HG03469 (cell line): Measurements from ENCODE around the gene EHD1.

Source experiments
- ATAC-seq: cut with Tn5 transposase; IDR thresholded peaks from one replicate; pipeline ENCODE4 v1.9.1; 2021; ENCODE audit warnings: mild to moderate bottlenecking, moderate library complexity, moderate number of reproducible peaks; ENCODE audit not compliant: unreplicated experiment

EHD1 gene

GRCh38 chr11:64845129-64845775, 33.2 kb downstream of the EHD1 start:
- no peak for ATAC-seq

GRCh38 chr11:64844330-64845128, 33.9 kb downstream of the EHD1 start, which contains the start of gene CDC42BPG:
TSS of gene CDC42BPG (minus strand) at chr11:64844653. CDS start at chr11:64844569, 84 bp downstream.
- no peak for ATAC-seq

GRCh38 chr11:64843686-64844329, 34.6 kb downstream of the EHD1 start:
- ATAC-seq, result no peak

GRCh38 chr11:64842851-64843685, 35.4 kb downstream of the EHD1 start:
- ATAC-seq, result no peak

GRCh38 chr11:64842366-64842759, 36.1 kb downstream of the EHD1 start:
- no peak for ATAC-seq

- ATAC-seq, result no peak
These were observed 36.6 kb downstream of the EHD1 start for GRCh38 chr11:64841592-64842365.

GRCh38 chr11:64839887-64840782, 38.3 kb downstream of the EHD1 start:
- no peak for ATAC-seq

GRCh38 chr11:64839335-64839734, 39.1 kb downstream of the EHD1 start:
- no peak for ATAC-seq

GRCh38 chr11:64838600-64839334, 39.7 kb downstream of the EHD1 start:
- ATAC-seq, result no peak

GRCh38 chr11:64837887-64838351, 40.5 kb downstream of the EHD1 start:
- no peak for ATAC-seq

- ATAC-seq, result no peak
These were observed 41.9 kb downstream of the EHD1 start for GRCh38 chr11:64836448-64837072.

GRCh38 chr11:64835616-64836447, 42.6 kb downstream of the EHD1 start:
- no peak for ATAC-seq

GRCh38 chr11:64834723-64835615, 43.5 kb downstream of the EHD1 start:
- ATAC-seq, result no peak

- ATAC-seq, result no peak
These were observed 44.2 kb downstream of the EHD1 start for GRCh38 chr11:64834031-64834722.

GRCh38 chr11:64833509-64833908, 44.9 kb downstream of the EHD1 start:
- no peak for ATAC-seq

- ATAC-seq, result no peak
These were observed 45.3 kb downstream of the EHD1 start for GRCh38 chr11:64833198-64833502.
